NCI-H446 treated with DMSO at 0.1 percent for 48 hours (cell line): ENCODE results near the gene PAX6.
"Not testable (repeated sequence)": the region's sequence is repeated elsewhere in the genome, so short reads cannot be mapped to it uniquely, and the experiment has no call there.

Source experiments
- DNase-seq: peaks from one replicate; lab custom pipeline; 2025; lab: John Stamatoyannopoulos, UW

The PAX6 gene

GRCh38 chr11:31767685-31768084 is 43.4 kb downstream of the PAX6 start:
- DNase-seq, result peak; percentile 52

- no peak for DNase-seq
These were observed 44.1 kb downstream of the PAX6 start for GRCh38 chr11:31767066-31767465.

- peak; percentile 90 for DNase-seq
These were observed 46.4 kb downstream of the PAX6 start for GRCh38 chr11:31764766-31765165.

- peak; percentile 90 for DNase-seq
These were observed 46.9 kb downstream of the PAX6 start for GRCh38 chr11:31764261-31764660.

GRCh38 chr11:31763296-31763695 is 47.8 kb downstream of the PAX6 start:
- peak; percentile 75 for DNase-seq

DNA sequence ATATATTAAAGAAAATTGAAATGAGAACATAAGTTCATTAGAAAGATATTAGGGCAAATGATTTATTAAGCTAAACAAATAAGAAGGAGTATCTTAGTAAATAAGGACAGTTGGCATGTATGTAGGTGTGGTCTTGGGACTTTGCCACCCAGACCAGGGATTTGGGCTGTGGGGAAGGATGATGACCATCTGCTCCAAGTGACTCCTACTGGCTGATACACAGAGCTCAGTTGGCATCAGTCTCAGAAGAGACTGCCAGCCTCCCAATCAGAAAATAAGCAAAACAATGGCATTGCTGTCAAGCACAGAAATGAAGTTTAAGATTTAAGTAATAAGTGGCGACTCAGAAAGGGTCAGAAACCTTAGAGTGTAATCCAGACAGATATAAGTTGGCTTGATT is 49.5 kb downstream of the PAX6 start:
- peak; percentile 97 for DNase-seq

- DNase-seq, result peak; percentile 91
These were observed 53.8 kb downstream of the PAX6 start for GRCh38 chr11:31757260-31757835.

DNA sequence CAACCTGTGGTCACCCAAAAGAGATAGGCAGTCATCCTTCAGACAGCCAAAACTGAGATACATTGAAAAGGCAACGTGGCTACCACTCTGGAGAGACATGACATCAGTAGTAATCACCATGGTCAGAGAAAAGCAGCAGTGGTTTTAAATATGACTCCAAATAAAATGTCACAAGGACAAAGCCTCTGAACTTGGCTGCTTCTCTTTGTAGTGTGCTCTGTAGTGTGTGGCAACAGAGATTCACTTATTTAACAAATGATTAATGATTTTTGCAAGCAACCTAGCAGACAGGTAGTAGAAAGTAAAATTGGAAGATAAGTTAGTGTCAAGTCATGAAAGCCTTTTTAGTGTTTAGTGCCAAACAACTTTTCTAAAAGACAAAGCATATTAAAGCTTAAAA is 63.5 kb downstream of the PAX6 start:
- no peak for DNase-seq

GRCh38 chr11:31740731-31741368 is 70.3 kb downstream of the PAX6 start:
- not testable (repeated sequence) for DNase-seq

DNA sequence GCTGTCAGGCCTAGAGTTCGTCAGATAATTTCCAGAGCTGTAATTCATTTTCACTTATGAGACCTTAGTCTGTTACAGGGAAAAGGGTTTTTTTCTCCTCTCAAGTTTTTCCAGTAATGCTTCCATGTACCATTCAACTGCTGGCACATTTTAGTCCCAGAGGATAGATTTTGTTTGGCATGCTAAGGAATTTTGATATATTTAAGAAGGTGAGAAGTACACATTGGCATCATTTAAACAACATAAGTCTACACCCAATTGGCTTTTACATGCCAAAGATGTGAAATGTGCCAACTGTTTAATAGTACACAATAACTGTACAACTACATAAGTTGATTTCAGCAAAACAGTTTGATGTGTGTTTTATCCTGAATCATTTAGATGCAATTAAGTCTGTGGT is 71.0 kb downstream of the PAX6 start:
- peak; percentile 42 for DNase-seq
